CD4-positive, alpha-beta T cell treated with Interleukin-6 for 4 hours (primary cell): ENCODE data around the gene NBL1.

Source experiments
- DNase-seq: peaks from one replicate; pipeline ENCODE4 v3.0.0-alpha.2; 2020; ENCODE audit warnings: mixed read lengths

NBL1 gene

GRCh38 chr1:19706136-19706535 lies 62.0 kb downstream of the NBL1 start:
- no peak for DNase-seq
